Adrenal gland (tissue), 5 donors: ENCODE results near the gene LYRM4.

Experiments
- POLR2A ChIP-seq, 2 donors: fragments of 450-650 bp; IDR thresholded peaks; one replicate each; pipeline ENCODE4 v1.6.1; 2017; ENCODE audit warnings: antibody characterized with exemption in 2 of 2, mild to moderate bottlenecking in 2 of 2, moderate library complexity in 1 of 2
- TF ChIP-seq, protein P1 (sequence below), 6 experiments: fragments of 450-650 bp in 4 of 6; fragments of 200-600 bp in 2 of 6; sonication (generic) in 1 of 6; IDR thresholded peaks; 1 replicate in 5 of 6; 2 replicates in 1 of 6; pipeline versions ENCODE4 v1.5.1 to v1.8.0; 2016 to 2021; ENCODE audit warnings: antibody characterized with exemption in 6 of 6, mild to moderate bottlenecking in 2 of 6, moderate library complexity in 1 of 6
- donor health status: DM: no; HTN: no; CAD: no.

- TF ChIP-seq, protein P1, sequence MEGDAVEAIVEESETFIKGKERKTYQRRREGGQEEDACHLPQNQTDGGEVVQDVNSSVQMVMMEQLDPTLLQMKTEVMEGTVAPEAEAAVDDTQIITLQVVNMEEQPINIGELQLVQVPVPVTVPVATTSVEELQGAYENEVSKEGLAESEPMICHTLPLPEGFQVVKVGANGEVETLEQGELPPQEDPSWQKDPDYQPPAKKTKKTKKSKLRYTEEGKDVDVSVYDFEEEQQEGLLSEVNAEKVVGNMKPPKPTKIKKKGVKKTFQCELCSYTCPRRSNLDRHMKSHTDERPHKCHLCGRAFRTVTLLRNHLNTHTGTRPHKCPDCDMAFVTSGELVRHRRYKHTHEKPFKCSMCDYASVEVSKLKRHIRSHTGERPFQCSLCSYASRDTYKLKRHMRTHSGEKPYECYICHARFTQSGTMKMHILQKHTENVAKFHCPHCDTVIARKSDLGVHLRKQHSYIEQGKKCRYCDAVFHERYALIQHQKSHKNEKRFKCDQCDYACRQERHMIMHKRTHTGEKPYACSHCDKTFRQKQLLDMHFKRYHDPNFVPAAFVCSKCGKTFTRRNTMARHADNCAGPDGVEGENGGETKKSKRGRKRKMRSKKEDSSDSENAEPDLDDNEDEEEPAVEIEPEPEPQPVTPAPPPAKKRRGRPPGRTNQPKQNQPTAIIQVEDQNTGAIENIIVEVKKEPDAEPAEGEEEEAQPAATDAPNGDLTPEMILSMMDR (IDR thresholded peaks at IDR 0.05): no peak
- TF ChIP-seq POLR2A (IDR thresholded peaks at IDR 0.05): no peak
Measured at GRCh38 chr6:5174244-5174643, 86.5 kb downstream of the LYRM4 start.
